GM18517 (cell line): ENCODE measurements around the gene WSB1.
"Not testable (repeated sequence)": the region's sequence is repeated elsewhere in the genome, so short reads cannot be mapped to it uniquely, and the experiment has no call there.

ENCODE experiments used
- ATAC-seq: cut with Tn5 transposase; IDR thresholded peaks from one replicate; pipeline ENCODE4 v1.9.1; 2021; ENCODE audit warnings: mild to moderate bottlenecking, moderate library complexity; ENCODE audit not compliant: unreplicated experiment

Gene WSB1

DNA sequence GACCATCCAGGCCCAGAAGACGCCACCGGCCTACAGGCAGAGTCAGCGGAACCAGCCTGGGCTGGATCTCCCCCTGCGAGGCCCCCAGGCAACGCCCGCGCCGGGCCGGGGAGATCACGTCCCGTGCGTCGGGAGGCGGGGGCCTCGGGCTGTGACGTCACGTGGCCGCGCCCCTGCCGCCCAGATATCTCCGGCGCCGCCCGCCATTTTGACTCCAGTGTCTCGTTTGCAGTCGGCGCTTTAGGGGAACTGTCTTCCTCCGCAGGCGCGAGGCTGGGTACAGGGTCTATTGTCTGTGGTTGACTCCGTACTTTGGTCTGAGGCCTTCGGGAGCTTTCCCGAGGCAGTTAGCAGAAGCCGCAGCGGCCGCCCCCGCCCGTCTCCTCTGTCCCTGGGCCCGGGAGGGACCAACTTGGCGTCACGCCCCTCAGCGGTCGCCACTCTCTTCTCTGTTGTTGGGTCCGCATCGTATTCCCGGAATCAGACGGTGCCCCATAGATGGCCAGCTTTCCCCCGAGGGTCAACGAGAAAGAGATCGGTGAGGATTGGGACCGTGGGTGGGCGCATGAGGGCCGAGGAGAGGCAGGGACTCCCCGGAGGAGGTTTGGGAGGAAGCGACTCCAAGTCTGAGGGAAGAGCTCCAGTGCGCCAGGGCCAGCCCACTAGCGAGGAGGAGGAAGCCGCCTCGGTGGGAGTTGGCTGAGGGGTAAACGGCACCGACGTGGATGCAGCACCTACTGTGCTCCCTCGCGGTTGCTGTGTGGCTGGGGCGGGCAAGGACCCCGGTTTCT is at the start of gene WSB1:
TSS of gene WSB1 (plus strand) at position 217 of the 791 bp plus-strand sequence. CDS start at position 499, 282 bp downstream.
- peak; percentile 71 for ATAC-seq

GRCh38 chr17:27244491-27245223 is 49.3 kb upstream of the WSB1 start:
- peak; percentile 10 for ATAC-seq

DNA sequence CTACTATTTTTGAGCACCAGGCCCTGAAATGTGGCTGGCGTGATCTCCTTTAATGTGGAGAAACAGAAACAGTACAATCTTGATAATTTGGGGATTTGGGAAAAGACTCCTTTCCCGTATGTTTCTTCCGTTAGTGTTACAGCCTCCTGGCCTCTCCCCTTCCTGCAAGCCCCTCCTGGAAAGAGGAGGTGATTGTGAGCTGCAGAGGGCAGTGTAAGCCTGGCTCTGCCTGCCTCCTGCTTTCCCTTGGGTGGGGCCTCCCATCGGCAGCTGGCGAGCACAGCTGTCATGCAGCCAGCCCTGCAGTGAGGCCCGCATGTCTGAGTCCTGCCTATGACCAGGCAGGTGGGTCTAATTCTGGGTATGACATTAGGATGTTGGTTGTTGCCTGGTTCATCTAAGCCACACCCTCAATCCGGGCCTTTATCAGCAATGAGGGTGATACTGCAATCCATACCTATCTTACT is 48.7 kb upstream of the WSB1 start:
- ATAC-seq = peak; percentile 86

- ATAC-seq = no peak
Observed at GRCh38 chr17:27246537-27246936, 47.4 kb upstream of the WSB1 start.

DNA sequence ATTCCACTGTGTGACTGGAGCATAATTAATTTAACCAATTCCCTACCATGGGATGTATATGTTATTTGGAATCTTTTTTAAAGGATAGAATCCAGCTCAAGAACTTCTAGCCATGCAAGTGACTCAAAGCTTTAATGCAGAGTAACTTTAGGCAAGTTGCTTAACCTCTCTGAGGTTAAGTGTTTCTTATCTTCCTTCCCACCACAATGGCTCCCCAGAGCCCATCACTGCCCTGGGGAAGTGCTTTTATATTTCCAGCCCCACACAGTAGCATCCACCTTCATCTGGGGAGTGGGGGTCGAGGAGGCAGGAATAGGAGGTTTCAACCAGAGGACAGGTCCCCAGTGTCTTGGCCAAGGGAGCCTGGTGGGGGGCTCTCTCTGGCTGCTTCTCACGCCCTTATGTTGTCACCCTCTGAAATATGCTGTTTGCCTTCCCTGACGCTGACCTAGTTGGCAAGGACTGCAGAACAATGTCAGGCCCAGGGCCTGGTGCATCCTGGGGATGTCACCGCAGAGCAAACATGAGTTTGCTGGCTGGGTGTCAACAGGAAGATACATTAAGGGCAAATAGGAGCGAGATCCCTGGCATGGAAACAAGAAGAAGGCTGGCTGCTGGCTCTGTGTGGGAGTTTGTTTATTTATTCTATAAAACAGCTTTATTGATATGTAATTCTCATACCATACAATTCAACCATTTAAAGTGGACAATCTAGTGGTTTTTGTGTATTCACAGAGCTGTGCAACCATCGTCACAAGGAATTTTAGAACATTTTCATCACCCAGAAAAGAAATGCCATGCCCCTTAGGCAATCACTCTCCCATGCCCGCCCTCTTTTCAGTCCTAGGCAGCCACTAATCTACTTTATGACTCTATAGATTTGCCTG is 46.6 kb upstream of the WSB1 start:
- ATAC-seq = no peak

- ATAC-seq = no peak
Observed at GRCh38 chr17:27247958-27248342, 46.0 kb upstream of the WSB1 start.

GRCh38 chr17:27250791-27251190 is 43.1 kb upstream of the WSB1 start:
- not testable (repeated sequence) for ATAC-seq

DNA sequence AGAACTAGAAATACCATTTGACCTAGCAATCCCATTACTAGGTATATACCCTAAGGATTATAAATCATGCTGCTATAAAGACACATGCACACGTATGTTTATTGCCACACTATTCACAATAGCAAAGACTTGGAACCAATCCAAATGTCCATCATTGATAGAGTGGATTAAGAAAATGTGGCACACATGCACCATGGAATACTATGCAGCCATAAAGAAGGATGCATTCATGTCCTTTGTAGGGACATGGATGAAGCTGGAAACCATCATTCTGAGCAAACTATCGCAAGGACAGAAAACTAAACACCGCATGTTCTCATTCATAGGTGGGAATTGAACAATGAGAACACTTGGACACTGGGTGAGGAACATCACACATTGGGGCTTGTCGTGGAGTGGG is 39.1 kb upstream of the WSB1 start:
- ATAC-seq = not testable (repeated sequence)

- ATAC-seq = no peak
Observed at GRCh38 chr17:27256225-27257030, 37.5 kb upstream of the WSB1 start.

DNA sequence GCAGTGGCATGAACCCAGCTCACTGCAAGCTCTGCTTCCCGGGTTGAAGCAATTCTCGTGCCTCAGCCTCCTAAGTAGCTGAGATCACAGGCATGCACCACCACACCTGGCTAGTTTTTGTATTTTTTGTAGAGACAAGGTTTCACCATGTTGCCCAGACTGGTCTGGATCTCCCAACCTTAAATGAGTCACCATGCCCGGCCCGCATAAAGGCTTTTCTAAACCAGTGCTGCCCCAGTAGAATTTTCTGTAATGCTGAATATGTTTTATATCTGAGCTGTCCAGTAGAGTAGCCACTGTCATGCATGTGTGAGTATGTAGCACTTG is 36.9 kb upstream of the WSB1 start:
- ATAC-seq = no peak

DNA sequence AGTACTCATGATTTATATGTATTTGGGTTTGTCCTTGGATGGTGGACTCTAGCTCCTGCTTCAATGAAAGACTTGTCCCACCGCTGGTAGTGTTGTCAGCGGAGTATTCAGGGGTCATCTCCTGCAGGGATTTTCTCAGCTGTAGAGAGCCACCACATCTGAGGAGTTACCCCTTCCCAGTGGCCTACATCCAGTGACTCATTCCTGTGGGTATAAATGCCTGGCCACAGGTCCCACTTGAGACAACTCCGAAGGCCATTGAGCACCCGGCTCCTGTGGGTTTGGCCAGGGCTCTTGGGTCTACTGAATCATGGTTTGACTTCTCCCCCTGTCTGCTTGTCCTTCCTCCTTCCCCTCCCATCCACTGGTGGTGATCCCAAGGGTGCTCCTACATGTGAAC is 34.6 kb upstream of the WSB1 start:
- ATAC-seq = no peak

DNA sequence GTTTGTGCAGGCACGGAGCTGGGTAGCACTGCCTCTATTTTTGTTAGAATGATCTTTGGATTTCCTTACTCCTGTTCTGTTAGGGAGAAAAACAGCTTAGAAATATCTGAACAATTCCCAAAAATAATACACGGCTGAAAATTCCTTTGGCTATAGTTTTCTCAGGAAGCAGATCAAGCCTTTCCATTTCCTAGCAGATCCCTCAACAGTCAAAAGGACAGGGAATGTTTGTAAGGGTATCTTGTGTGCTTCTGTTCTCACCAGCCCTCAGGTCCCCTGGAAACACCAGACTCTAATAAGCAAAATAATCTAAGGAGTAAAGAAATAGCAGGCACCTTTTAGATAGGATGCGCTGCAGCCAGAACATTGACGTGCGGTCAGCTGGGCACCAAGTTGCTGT is 30.5 kb upstream of the WSB1 start:
- ATAC-seq = no peak

- no peak for ATAC-seq
Observed at GRCh38 chr17:27264068-27264812, 29.7 kb upstream of the WSB1 start.

DNA sequence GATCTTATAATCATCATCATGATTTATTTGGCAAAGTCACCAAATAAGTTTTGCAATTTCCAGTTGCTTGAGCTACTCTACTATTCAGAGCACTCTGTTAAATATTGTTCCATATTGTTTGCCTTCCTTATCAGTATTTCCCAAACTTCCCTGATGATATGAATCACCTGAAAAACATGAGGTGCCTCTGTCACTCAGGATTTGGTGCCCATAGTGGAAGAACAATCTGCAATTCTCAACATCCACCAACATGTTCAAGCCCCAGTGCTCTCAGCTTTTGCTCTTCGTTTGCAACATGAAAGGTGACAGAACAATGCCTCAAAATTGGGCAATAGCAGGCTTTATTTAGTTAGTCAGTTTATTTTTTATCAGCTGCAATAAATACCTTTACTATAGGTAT is 28.6 kb upstream of the WSB1 start:
- ATAC-seq = no peak

DNA sequence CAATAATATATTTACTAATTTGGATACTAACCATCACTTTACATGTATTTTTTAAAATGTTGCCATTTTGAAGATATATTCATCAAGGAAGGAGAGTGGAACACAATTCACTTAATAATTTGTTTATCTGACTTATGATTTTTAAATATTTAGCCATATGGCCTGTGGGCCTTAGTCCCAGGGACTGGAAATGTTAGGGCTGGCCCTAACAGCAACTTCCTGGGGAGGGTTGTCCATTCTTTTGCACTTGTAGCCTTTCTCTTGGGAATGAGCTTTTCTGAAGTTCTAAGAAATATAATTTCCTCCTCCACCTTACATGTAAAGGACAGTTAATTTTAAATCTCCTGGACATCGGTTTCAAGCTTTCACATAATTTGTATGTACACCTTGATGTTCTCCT is 27.7 kb upstream of the WSB1 start:
- no peak for ATAC-seq

- ATAC-seq = no peak
Observed at GRCh38 chr17:27268394-27269085, 25.4 kb upstream of the WSB1 start.

GRCh38 chr17:27269201-27269600 is 24.7 kb upstream of the WSB1 start:
- ATAC-seq = no peak

DNA sequence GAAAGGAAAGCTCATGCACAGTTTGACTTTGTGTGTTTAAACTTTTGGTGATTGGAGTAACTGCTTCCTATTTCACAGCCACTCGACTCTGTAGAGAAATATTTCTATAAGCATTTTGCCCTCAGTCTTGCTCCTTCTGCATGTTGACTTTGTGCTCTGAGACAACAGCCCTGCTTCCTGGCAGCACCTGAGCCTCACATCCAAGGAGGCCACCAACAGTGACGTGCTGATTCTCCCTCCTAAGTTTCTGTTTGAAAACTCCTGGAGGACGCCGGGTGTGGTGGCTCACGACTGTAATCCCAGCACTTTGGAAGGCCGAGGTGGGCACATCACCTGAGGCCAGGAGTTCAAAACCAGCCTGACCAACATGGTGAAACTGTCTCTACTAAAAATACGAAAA is 23.9 kb upstream of the WSB1 start:
- ATAC-seq = no peak

GRCh38 chr17:27276653-27277156 is 17.2 kb upstream of the WSB1 start:
- ATAC-seq = no peak
